SK-N-SH treated with all-trans-retinoic acid at 6 μM for 48 hours (cell line): ENCODE results near the gene DBI.
A peak's percentile ranks its signal among the peaks of the same experiment; 100 is the strongest.

ENCODE experiments used
- ATAC-seq: fragments of 200-7000 bp; cut with Tn5 transposase; 3 replicates; pipeline ENCODE4 v1.9.1; 2020; ENCODE audit warnings: mild to moderate bottlenecking, moderate library complexity
- ARNTL ChIP-seq: fragments of 450-650 bp; formaldehyde crosslinking; IDR thresholded peaks from 2 replicates; pipeline ENCODE4 v1.5.0; 2020; ENCODE audit warnings: low read depth, mild to moderate bottlenecking, moderate library complexity, borderline replicate concordance
- BACH2 ChIP-seq: fragments of 250-450 bp; sonication (Bioruptor Pico); IDR thresholded peaks from 2 replicates; pipeline ENCODE4 v1.9.0; 2021; ENCODE audit warnings: mild to moderate bottlenecking, borderline replicate concordance
- CREB5 ChIP-seq: fragments of 250-450 bp; sonication (Bioruptor Pico); IDR thresholded peaks from 2 replicates; pipeline ENCODE4 v1.5.1; 2020; ENCODE audit warnings: low read depth, mild to moderate bottlenecking, moderate library complexity
- CSDC2 ChIP-seq: fragments of 250-450 bp; sonication (Bioruptor Pico); IDR thresholded peaks from 2 replicates; pipeline ENCODE4 v1.5.0; 2020; ENCODE audit warnings: mild to moderate bottlenecking, moderate library complexity
- ESRRG ChIP-seq: fragments of 250-450 bp; sonication (Bioruptor Pico); IDR thresholded peaks from 2 replicates; pipeline ENCODE4 v1.6.1; 2021; ENCODE audit warnings: mild to moderate bottlenecking
- GLIS3 ChIP-seq: fragments of 250-450 bp; sonication (Bioruptor Pico); IDR thresholded peaks from 2 replicates; pipeline ENCODE4 v1.5.0; 2020; ENCODE audit warnings: mild to moderate bottlenecking, moderate library complexity
- ISL1 ChIP-seq: fragments of 250-450 bp; sonication (Bioruptor Pico); IDR thresholded peaks from 2 replicates; pipeline ENCODE4 v2.1.2; 2022; ENCODE audit warnings: mild to moderate bottlenecking, moderate library complexity
- OSR1 ChIP-seq: fragments of 250-450 bp; sonication (Bioruptor Pico); IDR thresholded peaks from 2 replicates; pipeline ENCODE4 v1.8.0; 2022; ENCODE audit warnings: moderate library complexity, mild to moderate bottlenecking, inconsistent platforms
- PATZ1 ChIP-seq: fragments of 250-450 bp; sonication (Bioruptor Pico); IDR thresholded peaks from 2 replicates; pipeline ENCODE4 v1.8.0; 2020; ENCODE audit warnings: mild to moderate bottlenecking, moderate library complexity, borderline replicate concordance
- PPARA ChIP-seq: fragments of 250-450 bp; sonication (Bioruptor Pico); IDR thresholded peaks from 2 replicates; pipeline ENCODE4 v1.5.0; 2020; ENCODE audit warnings: mild to moderate bottlenecking, borderline replicate concordance
- RARB ChIP-seq: fragments of 250-450 bp; sonication (Bioruptor Pico); IDR thresholded peaks from 2 replicates; pipeline ENCODE4 v1.8.0; 2021; ENCODE audit warnings: mild to moderate bottlenecking, moderate library complexity
- SNAI2 ChIP-seq: fragments of 250-450 bp; sonication (Bioruptor Pico); IDR thresholded peaks from 2 replicates; pipeline ENCODE4 v1.5.0; 2020; ENCODE audit warnings: mild to moderate bottlenecking, moderate library complexity
- TCF4 ChIP-seq: fragments of 250-450 bp; sonication (Bioruptor Pico); IDR thresholded peaks from 2 replicates; pipeline ENCODE4 v1.8.0; 2021; ENCODE audit warnings: mild to moderate bottlenecking, moderate library complexity, borderline replicate concordance
- TOX ChIP-seq: fragments of 250-450 bp; sonication (Bioruptor Pico); IDR thresholded peaks from 2 replicates; pipeline ENCODE4 v1.8.0; 2021; ENCODE audit warnings: mild to moderate bottlenecking, moderate library complexity, borderline replicate concordance
- ZC3H10 ChIP-seq: fragments of 250-450 bp; sonication (Bioruptor Pico); IDR thresholded peaks from 2 replicates; pipeline ENCODE4 v1.5.1; 2021; ENCODE audit warnings: mild to moderate bottlenecking, moderate library complexity
- ZFP3 ChIP-seq: fragments of 250-450 bp; sonication (Bioruptor Pico); IDR thresholded peaks from 2 replicates; pipeline ENCODE4 v1.5.0; 2020; ENCODE audit warnings: mild to moderate bottlenecking, moderate library complexity
- ZFP30 ChIP-seq: fragments of 450-650 bp; formaldehyde crosslinking; IDR thresholded peaks from 2 replicates; pipeline ENCODE4 v1.5.0; 2022; ENCODE audit warnings: mild to moderate bottlenecking, moderate library complexity
- ZNF70 ChIP-seq: fragments of 450-650 bp; formaldehyde crosslinking; IDR thresholded peaks from 2 replicates; pipeline ENCODE4 v1.5.0; 2020; ENCODE audit warnings: mild to moderate bottlenecking, moderate library complexity
- ZNF8 ChIP-seq: fragments of 450-650 bp; formaldehyde crosslinking; IDR thresholded peaks from 2 replicates; pipeline ENCODE4 v1.5.0; 2020; ENCODE audit warnings: mild to moderate bottlenecking, moderate library complexity
- TF ChIP-seq, protein P1 (sequence below): fragments of 250-450 bp; sonication (Bioruptor Pico); IDR thresholded peaks from 2 replicates; pipeline ENCODE4 v1.5.1; 2021; ENCODE audit warnings: mild to moderate bottlenecking, moderate library complexity
- TF ChIP-seq, protein P2 (sequence below): fragments of 250-450 bp; sonication (Bioruptor Pico); IDR thresholded peaks from 2 replicates; pipeline ENCODE4 v1.8.0; 2021; ENCODE audit warnings: low read depth, mild to moderate bottlenecking, moderate library complexity, borderline replicate concordance

Gene DBI

GRCh38 chr2:119415630-119416029, 48.9 kb downstream of the DBI start:
- TF ChIP-seq TOX (no peak), ZC3H10 (CRISPR knock-in tag) (no peak), PPARA (CRISPR knock-in tag) (no peak), ZNF70 (no peak), TCF4 (CRISPR knock-in tag) (no peak)
- ATAC-seq: no peak

- no peak for ATAC-seq
- TF ChIP-seq PATZ1 (CRISPR knock-in tag) (no peak), ARNTL (no peak), GLIS3 (CRISPR knock-in tag) (no peak), RARB (CRISPR knock-in tag) (no peak), PPARA (CRISPR knock-in tag) (no peak), ZNF8 (CRISPR knock-in tag) (no peak), SNAI2 (CRISPR knock-in tag) (no peak), ZC3H10 (CRISPR knock-in tag) (no peak), ZFP30 (no peak), OSR1 (CRISPR knock-in tag) (no peak), TOX (no peak), ZNF70 (no peak), ZFP3 (CRISPR knock-in tag) (no peak), BACH2 (CRISPR knock-in tag) (no peak), ISL1 (CRISPR knock-in tag) (no peak), CSDC2 (no peak)
- TF ChIP-seq, protein P1, sequence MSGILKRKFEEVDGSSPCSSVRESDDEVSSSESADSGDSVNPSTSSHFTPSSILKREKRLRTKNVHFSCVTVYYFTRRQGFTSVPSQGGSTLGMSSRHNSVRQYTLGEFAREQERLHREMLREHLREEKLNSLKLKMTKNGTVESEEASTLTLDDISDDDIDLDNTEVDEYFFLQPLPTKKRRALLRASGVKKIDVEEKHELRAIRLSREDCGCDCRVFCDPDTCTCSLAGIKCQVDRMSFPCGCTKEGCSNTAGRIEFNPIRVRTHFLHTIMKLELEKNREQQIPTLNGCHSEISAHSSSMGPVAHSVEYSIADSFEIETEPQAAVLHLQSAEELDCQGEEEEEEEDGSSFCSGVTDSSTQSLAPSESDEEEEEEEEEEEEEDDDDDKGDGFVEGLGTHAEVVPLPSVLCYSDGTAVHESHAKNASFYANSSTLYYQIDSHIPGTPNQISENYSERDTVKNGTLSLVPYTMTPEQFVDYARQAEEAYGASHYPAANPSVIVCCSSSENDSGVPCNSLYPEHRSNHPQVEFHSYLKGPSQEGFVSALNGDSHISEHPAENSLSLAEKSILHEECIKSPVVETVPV (CRISPR knock-in tag): no peak
Measured at GRCh38 chr2:119416299-119416923, 49.6 kb downstream of the DBI start.

- no peak for TF ChIP-seq ISL1 (CRISPR knock-in tag)
- no peak for ATAC-seq
Measured at GRCh38 chr2:119417908-119418307, 51.1 kb downstream of the DBI start.

GRCh38 chr2:119419065-119419464, 52.3 kb downstream of the DBI start:
- ATAC-seq: peak; percentile 52; the same call in 2 of the 3 replicates
- TF ChIP-seq ESRRG (CRISPR knock-in tag) (no peak), SNAI2 (CRISPR knock-in tag) (no peak), ZNF8 (CRISPR knock-in tag) (no peak), PPARA (CRISPR knock-in tag) (no peak), CSDC2 (no peak), CREB5 (CRISPR knock-in tag) (no peak), ZC3H10 (CRISPR knock-in tag) (no peak), ZFP3 (CRISPR knock-in tag) (no peak), TCF4 (CRISPR knock-in tag) (no peak), OSR1 (CRISPR knock-in tag) (no peak), BACH2 (CRISPR knock-in tag) (no peak), RARB (CRISPR knock-in tag) (no peak), ISL1 (CRISPR knock-in tag) (no peak), ZFP30 (no peak)
- TF ChIP-seq, protein P1 (CRISPR knock-in tag): no peak
- TF ChIP-seq, protein P2, sequence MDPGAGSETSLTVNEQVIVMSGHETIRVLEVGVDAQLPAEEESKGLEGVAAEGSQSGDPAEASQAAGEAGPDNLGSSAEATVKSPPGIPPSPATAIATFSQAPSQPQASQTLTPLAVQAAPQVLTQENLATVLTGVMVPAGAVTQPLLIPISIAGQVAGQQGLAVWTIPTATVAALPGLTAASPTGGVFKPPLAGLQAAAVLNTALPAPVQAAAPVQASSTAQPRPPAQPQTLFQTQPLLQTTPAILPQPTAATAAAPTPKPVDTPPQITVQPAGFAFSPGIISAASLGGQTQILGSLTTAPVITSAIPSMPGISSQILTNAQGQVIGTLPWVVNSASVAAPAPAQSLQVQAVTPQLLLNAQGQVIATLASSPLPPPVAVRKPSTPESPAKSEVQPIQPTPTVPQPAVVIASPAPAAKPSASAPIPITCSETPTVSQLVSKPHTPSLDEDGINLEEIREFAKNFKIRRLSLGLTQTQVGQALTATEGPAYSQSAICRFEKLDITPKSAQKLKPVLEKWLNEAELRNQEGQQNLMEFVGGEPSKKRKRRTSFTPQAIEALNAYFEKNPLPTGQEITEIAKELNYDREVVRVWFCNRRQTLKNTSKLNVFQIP (CRISPR knock-in tag): no peak
- TF ChIP-seq, all 23 proteins: peak for 0
